Endothelial cell (in vitro differentiated cells): Measurements from ENCODE around the gene KCNMA1. TPM values are rescaled to one million over a fixed set of nuclear protein-coding genes. Genes with fewer than 3 reads are reported as not detected.

Experiments used
- DNase-seq: peaks from one replicate; pipeline ENCODE4 v3.0.0; 2021; ENCODE audit warnings: low spot score
- H3K27ac Mint-ChIP-seq: one replicate; pipeline ENCODE4 v1.8.0; 2021; ENCODE audit warnings: mixed read lengths, inconsistent platforms; ENCODE audit not compliant: unreplicated experiment
- H3K27me3 Mint-ChIP-seq: one replicate; pipeline ENCODE4 v1.8.0; 2021; ENCODE audit warnings: mild to moderate bottlenecking, moderate library complexity, mixed read lengths, inconsistent platforms; ENCODE audit not compliant: unreplicated experiment
- H3K36me3 Mint-ChIP-seq: one replicate; pipeline ENCODE4 v1.8.0; 2021; ENCODE audit warnings: mild to moderate bottlenecking, low read depth, mixed read lengths, inconsistent platforms; ENCODE audit not compliant: unreplicated experiment
- H3K4me1 Mint-ChIP-seq: one replicate; pipeline ENCODE4 v1.8.0; 2021; ENCODE audit warnings: mild to moderate bottlenecking, mixed read lengths, inconsistent platforms; ENCODE audit not compliant: unreplicated experiment
- H3K4me3 Mint-ChIP-seq: one replicate; pipeline ENCODE4 v1.8.0; 2021; ENCODE audit warnings: mild to moderate bottlenecking, mixed read lengths, inconsistent platforms; ENCODE audit not compliant: unreplicated experiment
- H3K9me3 Mint-ChIP-seq: one replicate; pipeline ENCODE4 v1.8.0; 2021; ENCODE audit warnings: mixed read lengths, inconsistent platforms; ENCODE audit not compliant: unreplicated experiment
- CTCF ChIP-seq: fragments of 200-600 bp; sonication (generic); IDR thresholded peaks from one replicate; pipeline ENCODE4 v1.5.0; 2021; ENCODE audit warnings: antibody characterized with exemption; ENCODE audit not compliant: unreplicated experiment
- total RNA-seq: library from RNA; stranded (reverse); fragmentation: NEBNext Ultra II Directional; extraction: Animal tissue kit (Norgen Biotek cat#: 25700); gene quantifications from one replicate; pipeline ENCODE4 v1.2.1, GENCODE V29; 2021; ENCODE audit not compliant: unreplicated experiment

Gene KCNMA1
- total RNA-seq, 1 donor from 2014 or later = 5.1 TPM

DNA sequence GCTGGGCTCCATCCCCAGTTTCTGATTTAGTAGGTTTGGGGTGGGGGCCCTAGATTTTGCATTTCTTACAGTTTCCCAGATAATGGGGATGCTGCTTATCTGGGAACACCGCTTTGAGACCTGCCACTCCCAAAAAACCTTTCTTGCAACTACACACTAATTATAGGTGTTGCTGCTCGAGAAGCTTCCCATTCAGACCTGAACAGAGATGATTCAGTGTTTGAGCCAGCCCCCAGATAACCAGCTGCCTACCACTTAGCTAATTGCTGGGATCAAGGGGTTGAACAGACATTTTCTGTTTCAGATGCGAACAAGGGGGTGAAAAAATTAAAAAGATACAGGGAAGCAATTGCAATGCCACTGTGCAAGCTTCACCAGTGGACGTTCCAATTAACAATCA lies 448.5 kb downstream of the KCNMA1 start:
- no peak overlapping the region for H3K27ac Mint-ChIP-seq
- H3K9me3 Mint-ChIP-seq = no peaks in the 10 kb centered on the region
- H3K36me3 Mint-ChIP-seq = no peaks in the 10 kb centered on the region
- peaks cover 27% of the 10 kb centered on the region for H3K4me1 Mint-ChIP-seq
- TF ChIP-seq CTCF = no peak
- no peak for DNase-seq
- H3K4me3 Mint-ChIP-seq = no peak overlapping the region
- H3K27me3 Mint-ChIP-seq = peaks cover 4% of the 10 kb centered on the region

GRCh38 chr10:77188521-77188920 lies 449.1 kb downstream of the KCNMA1 start:
- TF ChIP-seq CTCF = no peak
- Mint-ChIP-seq H3K27ac (no peak overlapping the region), H3K4me3 (no peak overlapping the region), H3K36me3 (no peaks in the 10 kb centered on the region), H3K27me3 (peaks cover 3% of the 10 kb centered on the region), H3K9me3 (no peaks in the 10 kb centered on the region), H3K4me1 (peaks cover 27% of the 10 kb centered on the region)
- DNase-seq = no peak

DNA sequence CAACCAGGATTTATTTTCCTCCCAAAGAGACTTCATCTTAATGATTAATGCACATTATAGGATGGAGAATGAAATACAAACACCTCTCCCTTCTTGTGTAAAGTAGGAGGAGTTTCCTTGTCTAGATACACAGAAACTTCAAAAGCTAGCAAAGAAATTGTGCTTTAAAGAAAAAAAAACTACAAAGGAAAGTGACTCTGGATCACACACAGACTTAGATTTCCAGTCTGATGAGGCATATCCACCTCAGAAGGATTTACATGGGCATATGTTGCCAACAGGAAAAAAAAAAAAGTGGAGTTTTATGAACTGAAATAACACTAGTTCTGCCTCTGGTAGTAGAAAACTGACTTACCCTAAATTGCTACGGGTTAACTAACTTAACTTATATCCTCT lies 449.6 kb downstream of the KCNMA1 start:
- Mint-ChIP-seq H3K27me3 (no peaks in the 10 kb centered on the region), H3K4me1 (peaks cover 27% of the 10 kb centered on the region), H3K36me3 (no peaks in the 10 kb centered on the region), H3K27ac (no peak overlapping the region), H3K9me3 (no peaks in the 10 kb centered on the region), H3K4me3 (no peak overlapping the region)
- TF ChIP-seq CTCF = no peak
- no peak for DNase-seq

DNA sequence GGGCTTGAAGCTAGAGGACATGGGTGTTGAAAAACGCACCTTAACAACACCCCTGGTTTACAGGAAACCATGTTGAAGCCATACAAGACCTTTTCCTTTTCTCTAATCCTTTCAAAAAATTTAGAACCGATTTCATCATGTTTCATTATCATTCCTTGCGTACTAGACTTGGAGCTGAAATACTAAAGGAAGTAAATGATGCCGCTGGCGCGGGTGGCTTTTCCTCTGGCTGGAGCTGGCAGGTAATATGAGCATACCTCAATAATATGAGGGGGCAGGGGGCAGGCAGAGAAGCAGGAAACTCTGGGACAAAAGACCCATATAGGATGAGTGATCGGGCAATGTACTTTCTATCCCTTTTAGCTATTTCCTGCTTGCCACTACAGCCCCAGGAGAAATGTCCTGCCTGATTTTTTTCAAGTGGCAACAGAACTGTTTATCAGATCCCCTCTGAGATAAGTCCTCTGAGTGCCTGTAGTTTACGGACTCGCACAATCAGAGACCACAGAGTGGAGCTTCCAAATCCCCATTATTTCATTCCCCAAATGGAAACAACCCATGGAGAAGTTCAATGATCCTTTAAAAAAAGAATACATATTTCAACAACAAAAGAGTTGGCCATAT lies 450.1 kb downstream of the KCNMA1 start:
- H3K9me3 Mint-ChIP-seq = no peaks in the 10 kb centered on the region
- peak overlapping the region; percentile 85 for H3K27ac Mint-ChIP-seq
- DNase-seq = no peak
- TF ChIP-seq CTCF = no peak
- H3K36me3 Mint-ChIP-seq = no peaks in the 10 kb centered on the region
- peaks cover 27% of the 10 kb centered on the region for H3K4me1 Mint-ChIP-seq
- no peaks in the 10 kb centered on the region for H3K27me3 Mint-ChIP-seq
- H3K4me3 Mint-ChIP-seq = no peak overlapping the region

- Mint-ChIP-seq H3K27me3 (no peaks in the 10 kb centered on the region), H3K27ac (no peak overlapping the region), H3K4me3 (no peak overlapping the region), H3K4me1 (peaks cover 27% of the 10 kb centered on the region), H3K36me3 (no peaks in the 10 kb centered on the region), H3K9me3 (no peaks in the 10 kb centered on the region)
- no peak for TF ChIP-seq CTCF
- DNase-seq = no peak
Measured at GRCh38 chr10:77186936-77187335, 450.7 kb downstream of the KCNMA1 start.
